HG02973 (cell line): Measurements from ENCODE around the gene ZNF396.
A peak's percentile ranks its signal among the peaks of the same experiment; 100 is the strongest.

ENCODE experiments used
- ATAC-seq: cut with Tn5 transposase; IDR thresholded peaks from one replicate; pipeline ENCODE4 v1.9.1; 2021; ENCODE audit warnings: moderate library complexity; ENCODE audit not compliant: unreplicated experiment

Gene ZNF396

DNA sequence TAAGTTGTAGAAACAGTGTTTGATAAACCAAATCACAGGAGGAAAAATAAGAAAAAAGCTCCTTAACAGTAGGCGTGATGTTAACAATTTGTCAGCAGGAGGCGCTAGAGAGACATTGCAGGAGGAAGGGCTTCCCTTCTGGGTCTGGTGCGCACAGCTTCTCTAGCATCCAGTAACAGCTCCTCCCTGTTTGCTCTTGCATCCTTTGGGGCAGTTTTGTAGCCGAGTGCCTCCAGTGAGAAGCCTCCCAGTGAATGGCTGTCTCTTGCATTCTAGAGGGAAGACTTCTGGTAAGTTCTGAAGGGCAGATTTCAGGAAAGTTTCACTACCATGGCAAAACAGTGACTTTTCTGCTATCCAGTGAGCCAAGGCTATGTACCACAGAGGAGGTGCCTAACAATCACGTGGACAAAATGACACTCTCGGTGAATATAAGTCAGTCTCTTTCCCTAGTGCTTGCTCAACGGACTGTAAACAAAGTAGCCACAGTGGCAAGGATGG is 9.5 kb upstream of the ZNF396 start:
- peak; percentile 61 for ATAC-seq

GRCh38 chr18:35383136-35383535 is 6.0 kb upstream of the ZNF396 start:
- ATAC-seq = no peak

DNA sequence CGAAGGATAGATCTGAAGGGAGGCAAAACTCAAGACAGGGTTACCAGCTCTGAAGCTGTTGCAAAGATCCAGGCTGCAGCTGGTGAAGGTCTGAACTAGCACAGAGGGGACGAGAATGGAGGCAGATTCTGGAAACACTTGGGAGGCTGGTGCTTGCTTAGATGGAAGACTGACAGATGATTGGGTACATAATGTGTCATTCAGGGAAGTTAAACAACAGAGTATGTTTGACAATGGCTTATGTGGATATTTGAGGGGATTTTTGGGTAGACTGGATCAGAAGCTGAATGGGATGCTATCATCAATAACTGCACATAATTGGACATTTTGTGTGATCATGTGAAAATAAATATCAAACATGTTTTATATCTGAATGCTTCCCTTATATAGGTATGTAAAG is 2.3 kb upstream of the ZNF396 start:
- no peak for ATAC-seq

GRCh38 chr18:35378574-35378896 is 1.4 kb upstream of the ZNF396 start:
- ATAC-seq = no peak

- ATAC-seq = no peak
Measured at GRCh38 chr18:35377875-35378573, 887 bp upstream of the ZNF396 start.

DNA sequence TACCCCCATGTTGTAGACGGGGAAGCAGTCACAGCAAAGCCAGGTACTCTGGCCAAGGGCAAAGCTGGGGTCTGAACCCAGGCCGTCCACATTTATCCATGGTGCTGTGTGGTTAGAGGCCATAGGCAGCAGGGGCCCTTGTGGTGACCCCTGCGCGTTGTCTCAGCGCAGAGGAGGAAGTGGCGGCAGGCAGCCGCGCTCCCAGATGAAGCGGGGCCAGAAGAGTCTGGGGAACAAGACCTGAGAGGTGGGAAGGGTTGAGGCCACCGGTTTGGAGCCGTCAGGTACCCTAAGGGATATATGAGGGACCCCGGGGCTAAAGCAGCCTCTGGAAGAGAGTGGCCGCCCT is 770 bp downstream of the ZNF396 start:
- peak; percentile 52 for ATAC-seq

DNA sequence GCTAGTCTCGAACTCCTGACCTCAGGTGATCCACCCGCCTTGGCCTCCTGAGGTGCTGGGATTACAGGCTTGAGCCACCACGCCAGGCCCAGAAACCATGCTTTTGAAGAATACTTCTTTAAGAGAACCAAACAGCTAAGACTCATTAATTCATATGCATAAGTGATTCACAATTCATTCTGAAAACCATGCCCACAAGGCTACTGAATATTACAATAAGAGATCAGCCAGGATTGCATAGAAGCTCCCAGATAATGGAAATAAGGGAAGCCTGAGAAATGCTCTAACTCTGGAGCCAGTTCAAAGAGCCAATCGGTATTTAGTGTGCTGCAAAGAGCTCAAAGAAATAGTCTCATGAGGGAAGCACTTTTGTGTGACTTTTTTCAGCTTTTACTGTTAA is 2.4 kb downstream of the ZNF396 start:
- ATAC-seq = no peak

DNA sequence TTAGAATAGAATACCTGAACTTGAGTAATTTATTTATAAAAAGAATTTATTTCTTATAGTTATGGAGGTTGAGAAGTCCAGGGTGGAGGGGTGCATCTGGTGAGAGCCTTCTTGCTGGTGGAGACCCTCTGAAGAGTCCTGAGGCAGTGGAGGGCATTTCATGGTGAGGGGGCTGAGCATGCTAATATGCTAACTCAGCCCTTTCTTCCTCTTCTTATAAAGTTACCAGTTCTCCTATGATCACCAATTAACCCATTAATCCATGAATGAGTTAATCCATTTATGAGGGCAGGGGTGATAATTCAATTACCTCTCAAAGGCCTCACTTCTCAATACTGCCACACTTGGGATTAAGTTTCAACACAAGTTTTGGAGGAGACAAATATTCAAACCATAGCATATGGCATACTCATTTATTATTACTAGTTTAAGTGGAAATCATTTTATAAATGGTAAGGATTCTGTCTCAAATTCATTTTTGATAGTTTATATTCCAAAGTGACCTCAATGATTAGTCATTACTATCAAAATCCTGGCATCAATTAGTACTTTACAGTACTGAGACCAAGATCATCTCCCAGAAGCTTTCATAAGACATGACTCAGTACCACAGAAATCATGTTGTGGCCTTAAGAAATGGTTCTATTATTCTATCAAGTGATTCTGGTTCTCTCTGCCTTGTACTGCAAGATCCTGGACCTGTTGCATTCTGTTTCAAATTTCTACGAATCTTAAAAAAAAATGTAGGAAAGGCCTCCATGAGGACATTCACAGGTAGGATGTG is 5.5 kb downstream of the ZNF396 start:
- no peak for ATAC-seq

- no peak for ATAC-seq
Measured at GRCh38 chr18:35369126-35369525, 8.0 kb downstream of the ZNF396 start.

GRCh38 chr18:35368595-35368994 is 8.5 kb downstream of the ZNF396 start:
- no peak for ATAC-seq

DNA sequence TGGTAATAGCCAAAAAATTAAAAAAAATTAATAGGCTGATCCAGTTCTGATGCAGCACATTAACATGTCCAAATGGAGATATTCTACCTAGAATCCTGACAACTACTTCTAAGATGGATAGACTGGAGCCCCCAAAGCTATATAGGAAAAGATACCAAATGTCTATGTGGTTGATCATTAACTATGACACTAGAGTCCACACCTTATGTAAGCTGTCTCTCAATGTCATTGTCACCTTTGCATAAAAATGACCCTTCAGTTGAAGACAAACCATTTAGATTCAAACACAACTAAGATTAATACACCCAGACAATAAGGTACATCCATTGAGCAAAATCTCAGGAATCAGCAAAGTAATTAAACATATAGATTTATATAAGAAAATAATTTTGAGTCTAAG is 14.6 kb downstream of the ZNF396 start:
- no peak for ATAC-seq

DNA sequence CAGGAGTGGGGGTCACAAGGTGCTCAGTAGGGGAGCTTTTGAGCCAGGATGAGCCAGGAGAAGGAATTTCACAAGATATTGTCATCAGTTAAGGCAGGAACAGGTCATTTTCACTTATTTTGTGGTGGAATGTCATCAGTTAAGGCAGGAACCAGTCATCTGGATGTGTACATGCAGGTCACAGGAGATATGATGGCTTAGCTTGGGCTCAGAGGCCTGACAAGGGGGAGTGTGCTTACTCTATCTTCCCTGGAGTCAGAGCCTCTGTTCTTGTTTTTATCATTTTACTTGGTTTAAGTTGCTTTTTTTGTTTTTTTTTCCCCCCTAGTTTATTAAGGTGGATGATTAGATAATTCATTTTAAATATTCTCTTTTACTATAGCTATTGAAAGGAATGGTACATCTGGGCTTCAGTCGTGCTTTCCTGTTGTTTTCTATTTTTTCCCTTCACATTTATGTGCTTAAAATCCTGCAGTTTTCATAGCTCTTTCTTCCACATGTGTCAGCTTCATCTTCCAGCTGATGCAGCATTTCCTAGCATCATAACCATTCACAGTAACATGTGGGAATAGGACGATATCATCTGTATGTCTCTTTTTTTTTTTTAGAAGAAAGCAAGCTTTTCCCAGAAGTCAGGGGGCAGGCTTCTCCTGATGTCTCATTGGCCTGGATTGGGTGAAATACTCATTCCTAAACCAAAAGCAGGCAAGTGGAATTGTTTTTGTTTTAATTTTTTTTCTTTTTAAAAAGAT is 15.4 kb downstream of the ZNF396 start:
- no peak for ATAC-seq

DNA sequence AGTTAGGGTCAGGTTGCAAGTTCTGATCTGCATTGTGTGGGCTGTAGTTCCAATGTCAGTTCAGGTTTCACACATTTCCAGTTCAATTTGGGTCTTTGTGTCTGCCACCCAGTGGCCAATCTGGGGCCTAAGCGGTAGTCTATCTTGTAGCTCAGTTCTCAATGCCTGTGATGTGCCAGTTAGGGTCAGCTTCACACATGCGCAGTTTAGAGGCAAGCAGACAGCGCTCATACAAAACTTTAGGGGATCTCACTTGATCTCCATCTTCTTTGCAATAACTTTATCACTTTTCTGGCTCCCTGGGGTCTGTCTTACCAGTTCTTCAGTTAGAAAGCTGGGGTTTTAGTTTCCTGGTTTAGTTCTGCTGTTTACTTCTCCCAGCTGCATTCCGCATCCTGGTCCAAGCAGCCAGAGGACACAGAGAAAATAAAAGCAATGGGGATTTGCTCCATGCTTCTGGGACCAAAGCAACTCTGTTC is 22.0 kb downstream of the ZNF396 start:
- peak; percentile 87 for ATAC-seq

GRCh38 chr18:35352778-35353177 is 24.4 kb downstream of the ZNF396 start:
- no peak for ATAC-seq

DNA sequence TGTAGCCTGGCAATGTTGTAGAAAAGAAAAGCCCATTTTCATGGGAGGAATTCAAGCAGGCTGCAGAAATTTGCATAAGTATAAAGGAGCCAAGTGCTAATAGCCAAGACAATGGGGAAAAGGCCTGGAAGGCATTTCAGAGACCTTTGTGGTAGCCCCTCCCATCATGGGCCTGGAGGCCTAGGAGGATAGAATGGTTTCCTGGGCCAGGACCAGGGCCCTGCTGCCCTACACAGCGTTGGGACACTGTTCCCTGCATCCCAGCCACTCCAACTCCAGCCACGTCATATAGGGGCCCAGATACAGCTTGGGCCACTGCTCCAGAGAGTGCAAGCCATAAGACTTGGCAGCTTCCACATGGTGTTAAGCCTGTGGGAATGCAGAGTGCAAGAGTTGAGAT is 24.9 kb downstream of the ZNF396 start:
- ATAC-seq = no peak

DNA sequence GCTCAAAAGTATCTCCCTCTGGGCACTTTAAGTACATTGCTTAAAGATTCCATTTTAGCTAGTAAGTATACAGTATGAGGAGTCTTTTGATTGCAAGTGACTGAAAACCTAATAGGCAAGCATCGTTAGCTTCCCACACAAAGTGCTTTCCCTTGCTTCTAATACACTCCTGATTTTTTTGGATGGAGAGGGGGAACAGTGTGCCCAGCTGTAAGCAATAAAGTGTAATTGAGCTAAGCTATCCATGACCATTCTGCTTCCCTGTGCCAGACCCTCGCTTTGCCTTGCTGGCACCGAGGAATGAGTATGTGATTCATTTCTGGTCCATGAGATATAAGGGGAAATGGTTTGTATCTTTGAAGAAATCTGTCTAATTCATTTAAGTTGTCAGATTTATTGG is 29.1 kb downstream of the ZNF396 start:
- ATAC-seq = no peak

GRCh38 chr18:35345950-35346349 is 31.2 kb downstream of the ZNF396 start:
- ATAC-seq = no peak

- peak; percentile 29 for ATAC-seq
Measured at GRCh38 chr18:35345460-35345921, 31.6 kb downstream of the ZNF396 start.

GRCh38 chr18:35344736-35345459 is 32.2 kb downstream of the ZNF396 start:
- ATAC-seq = no peak

DNA sequence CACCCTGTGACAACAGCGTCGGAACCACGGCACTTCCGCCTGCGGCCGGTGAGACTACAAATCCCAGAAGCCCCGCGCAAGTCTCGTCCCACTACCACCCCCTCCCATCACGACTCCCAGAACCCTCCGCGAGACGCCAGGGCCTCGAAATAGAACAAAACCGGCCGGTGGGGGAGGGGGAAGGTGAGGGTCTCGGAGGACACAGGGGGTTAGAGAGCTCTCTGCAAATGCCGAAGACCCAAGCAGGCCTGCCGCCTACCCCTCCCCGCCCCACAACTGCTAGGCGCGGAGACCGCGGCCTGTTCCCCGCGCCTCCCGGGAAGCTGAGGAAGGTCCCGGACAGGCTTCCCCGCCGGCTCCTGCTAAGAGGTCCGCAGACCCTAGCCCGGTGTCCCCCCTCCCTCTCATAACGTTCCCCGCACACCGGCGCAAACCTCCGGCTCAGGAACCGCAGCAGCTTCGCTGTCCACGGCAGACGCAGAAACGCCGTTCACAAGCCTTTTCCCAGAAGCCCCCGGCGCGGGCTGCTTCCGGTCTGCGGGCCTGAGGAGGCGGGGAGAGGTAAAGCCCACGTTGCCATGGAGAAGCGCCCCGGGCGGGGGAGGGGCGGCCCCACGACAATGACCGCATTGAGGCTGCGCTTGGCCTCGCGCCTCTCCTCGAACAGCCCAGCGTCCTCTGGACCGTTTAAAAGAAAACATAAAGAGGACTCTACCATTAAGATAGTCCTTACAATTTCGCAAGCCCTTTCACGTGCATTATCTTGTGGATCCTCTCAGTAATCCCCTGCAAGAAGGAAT is 33.0 kb downstream of the ZNF396 start, which contains the start of gene ZNF24:
TSS of gene ZNF24 (minus strand) at position 485 of the 800 bp plus-strand sequence. CDS start 3,770 bp downstream, outside the sequence.
- ATAC-seq = peak; percentile 90
